ENCODE data around the gene TPD52L1.

The TPD52L1 gene

DNA sequence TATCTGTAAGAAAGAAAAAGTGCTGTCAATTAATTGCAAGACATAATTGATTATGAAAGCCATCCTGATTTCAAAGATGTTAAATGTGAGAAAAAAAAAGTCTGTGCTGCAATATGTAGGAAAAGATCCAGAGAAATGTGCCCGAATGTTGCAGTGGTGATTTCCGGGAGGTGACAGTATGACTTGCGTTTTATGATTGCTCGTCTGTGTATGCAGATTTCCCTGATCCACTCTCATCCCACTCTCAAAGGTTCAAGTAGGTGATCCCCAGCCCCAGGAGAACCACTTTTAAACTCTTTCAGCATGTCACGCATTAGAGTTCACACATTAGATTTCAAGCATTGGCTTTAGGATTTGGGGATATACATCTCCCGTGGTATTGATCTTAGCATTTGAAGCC is 57.8 kb downstream of the TPD52L1 start:
- DNase-seq (ENCODE audit: low read depth) = no peak

DNA sequence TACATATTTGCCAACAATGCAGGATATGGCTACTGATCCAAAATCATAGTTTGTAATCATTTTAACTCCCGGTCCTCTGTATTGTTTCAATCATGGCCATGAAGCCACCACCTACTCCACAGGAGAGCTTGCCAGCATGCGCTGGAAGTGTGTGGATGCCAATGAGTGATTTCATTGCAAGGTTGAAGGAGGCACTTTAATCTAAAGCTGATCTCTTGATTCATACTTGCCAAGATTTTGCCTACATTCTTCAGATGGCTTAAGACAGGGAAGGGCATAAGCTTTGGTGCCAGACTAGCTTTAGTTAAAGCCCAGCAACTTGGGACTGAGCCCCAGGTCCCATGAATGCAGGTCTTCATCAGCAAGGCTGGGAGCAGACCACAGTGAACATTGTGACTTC is 58.8 kb downstream of the TPD52L1 start:
- DNase-seq (ENCODE audit: low read depth) = no peak

DNA sequence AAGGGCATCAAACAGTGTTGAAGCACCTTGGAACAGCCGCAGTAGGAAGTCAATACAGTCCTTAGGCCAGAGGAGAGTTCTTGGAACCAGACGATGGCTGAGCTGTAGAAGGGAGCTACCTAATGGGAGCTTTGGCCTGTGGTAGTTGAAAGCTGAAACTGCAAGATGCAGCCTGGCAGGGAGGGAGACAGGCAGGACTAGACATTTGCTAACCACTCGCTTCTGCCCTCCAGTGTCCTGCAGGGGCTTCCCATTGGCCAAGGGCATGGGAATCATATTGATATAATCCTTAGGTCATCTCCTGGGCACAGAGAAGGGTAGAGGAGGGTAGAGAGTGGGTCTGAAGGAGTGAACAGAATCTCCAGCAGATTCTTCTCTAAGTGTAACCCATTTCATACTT is 60.4 kb downstream of the TPD52L1 start:
- DNase-seq (ENCODE audit: low read depth) = no peak

DNA sequence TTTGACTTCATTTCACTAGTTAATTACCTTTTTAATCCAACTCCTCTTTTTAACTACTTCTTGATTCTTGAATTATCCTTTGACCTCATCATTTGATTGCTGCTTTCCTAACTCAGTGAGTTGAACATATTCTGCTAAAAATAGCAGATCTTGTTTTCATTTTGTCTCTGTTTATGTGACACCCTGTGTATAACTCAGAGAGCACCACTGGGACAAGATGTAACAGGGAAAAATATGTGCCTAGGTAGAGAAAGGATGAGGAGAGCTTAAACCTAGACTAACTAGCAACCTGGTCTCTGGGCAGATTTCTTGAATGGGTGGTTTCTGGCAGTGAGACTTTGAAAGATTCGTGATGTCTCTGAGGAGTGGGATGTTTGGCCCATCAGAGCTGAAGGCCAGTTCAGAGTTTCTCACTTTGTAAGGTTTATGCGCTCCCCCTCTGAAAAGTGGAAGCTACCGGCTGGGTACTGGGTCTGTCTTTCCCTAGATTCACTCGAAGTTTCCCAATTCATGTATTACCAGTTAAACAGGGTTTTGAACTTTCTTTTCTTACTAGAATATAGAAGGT is 61.8 kb downstream of the TPD52L1 start:
- DNase-seq (ENCODE audit: low read depth) = no peak

DNA sequence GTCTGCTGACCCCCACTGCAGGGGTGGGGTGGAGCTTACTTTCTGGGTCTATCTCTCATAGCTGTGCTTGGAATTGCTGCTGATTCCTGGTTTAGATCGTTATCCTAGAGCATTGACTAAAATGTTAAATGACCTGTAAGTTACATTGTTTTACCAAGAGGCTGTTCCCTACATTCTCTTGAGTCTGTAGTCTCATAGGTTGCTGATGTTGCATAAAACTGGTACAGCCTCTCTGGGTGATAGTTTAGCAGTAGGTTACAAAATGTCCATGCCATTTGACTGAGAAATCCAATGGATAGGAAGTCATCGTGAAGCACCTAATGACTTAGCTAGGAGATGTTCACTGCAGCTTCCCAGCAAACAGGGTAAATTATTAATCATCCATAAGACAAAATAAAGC is 62.4 kb downstream of the TPD52L1 start:
- no peak for DNase-seq (ENCODE audit: low read depth)

DNA sequence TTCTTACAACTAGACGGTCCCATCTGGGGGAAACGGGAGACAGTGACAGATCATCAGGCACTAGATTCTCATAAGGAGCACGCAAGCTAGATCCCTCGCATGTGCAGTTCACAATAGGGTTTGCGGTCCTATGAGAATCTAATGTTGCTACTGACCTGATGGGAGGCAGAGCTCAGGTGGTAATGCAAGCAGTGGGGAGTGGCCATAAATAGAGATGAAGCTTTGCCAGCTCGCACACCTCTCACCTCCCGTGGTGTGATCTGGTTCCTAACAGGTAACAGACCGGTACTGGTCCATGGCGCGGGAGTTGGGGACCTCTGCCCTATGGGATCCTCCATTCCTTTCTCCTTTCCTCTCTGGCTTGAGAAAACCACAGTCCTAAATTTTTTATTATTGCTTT is 63.8 kb downstream of the TPD52L1 start:
- no peak for DNase-seq (ENCODE audit: low read depth)

DNA sequence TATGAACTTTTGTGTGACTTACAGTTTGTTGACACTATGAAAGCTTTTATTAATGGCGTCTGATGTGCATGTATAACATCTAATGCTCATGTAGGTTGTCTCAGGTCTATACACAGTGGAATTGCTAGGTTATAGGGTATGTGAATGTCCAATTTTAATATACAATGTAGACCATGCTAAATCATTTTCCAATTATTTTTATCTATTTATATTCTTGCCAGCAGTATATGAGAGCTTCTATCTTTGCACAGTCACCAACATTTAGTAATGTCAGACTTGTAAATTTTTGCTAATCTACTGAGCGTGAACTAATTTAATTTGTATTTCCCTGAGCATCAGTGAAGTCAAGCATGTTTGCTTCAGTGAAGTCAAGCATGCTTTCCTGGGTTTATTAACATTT is 64.4 kb downstream of the TPD52L1 start:
- DNase-seq (ENCODE audit: low read depth) = no peak

DNA sequence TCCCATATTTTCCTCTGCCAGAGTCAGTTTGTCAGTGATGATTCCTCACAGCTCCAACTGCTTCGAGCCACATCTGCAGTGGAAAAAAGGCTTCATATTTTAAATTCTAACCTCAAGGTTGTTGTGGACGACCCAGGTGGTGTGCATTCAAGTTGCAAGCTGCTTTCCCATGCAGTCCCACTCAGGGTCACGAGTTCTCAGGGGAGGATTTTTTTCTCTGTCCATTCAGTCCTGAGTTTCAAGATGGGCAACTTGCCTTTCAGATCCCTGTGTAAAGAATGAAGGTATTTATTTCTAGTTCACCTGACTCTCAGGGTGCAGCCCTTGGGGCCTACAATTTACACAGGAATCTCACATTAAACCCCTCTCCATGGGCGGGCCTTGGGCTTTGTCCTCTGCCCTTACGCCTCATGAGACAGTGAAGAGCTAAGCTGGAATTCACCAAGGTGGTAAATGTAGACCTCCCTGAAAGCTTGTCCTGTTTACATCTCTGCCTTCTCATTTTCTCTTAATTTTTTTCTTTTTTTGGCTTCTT is 65.9 kb downstream of the TPD52L1 start:
- no peak for DNase-seq (ENCODE audit: low read depth)

DNA sequence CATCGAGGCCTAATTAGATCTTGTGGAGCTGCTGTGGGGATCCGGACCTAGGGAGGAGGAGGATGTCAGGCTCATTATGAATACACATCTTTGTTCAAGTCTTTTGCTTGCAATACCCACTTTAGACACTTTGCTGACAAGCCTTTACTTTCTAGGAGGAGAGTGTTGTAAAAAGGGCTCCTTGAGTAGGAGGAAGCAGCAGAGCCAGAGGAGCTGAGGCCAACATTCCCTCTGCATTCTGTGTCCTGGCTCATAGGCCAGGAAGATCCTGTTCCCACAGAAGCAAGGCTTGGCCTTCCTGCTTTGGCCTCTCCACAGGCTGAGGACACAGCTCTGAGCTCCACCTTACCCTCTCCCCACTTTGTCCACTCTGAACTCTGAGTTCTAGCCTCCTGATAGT is 67.1 kb downstream of the TPD52L1 start:
- DNase-seq (ENCODE audit: low read depth) = no peak

DNA sequence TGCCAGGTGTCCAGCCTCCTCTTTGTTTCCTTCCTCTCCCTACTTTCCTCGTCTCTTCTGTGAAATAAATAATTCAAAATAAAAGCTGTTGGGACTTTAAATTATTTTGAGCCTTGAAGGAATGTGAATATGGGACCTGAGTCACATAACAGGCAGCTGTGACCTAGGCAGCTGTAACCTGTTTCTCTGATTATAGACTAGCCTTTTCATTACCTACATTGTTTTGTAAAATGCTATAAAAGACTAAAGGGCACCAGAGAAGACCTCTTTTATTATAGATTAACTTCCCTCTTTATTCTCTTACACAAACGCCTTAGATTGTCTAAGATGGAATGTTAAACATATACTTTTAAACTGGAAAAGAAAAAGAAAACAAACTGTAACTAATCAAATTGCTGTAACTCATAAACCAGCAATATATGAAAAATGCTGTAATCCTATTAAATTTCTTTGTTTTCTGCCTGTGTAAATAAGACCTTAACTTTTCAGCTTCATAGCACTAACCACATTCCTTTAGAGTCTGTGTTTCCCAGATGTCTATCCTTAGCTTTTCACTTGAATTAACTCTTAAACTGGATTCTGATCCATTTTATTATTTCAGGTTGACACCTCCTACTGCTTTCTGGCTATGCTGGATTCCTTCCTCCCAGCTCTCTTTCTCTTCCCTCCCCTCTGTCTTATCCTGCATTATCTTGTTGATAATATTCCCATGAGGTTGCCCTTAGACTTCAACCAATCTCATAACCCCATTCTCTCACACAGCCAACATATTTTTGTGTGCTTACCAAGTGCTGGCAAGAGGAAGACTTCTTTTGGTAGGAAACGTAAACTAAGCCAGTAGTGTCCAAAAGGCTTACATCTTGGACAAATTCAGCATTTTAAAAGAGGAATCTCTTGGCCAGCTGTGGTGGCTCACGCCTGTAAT is 69.2 kb downstream of the TPD52L1 start:
- no peak for DNase-seq (ENCODE audit: low read depth)

DNA sequence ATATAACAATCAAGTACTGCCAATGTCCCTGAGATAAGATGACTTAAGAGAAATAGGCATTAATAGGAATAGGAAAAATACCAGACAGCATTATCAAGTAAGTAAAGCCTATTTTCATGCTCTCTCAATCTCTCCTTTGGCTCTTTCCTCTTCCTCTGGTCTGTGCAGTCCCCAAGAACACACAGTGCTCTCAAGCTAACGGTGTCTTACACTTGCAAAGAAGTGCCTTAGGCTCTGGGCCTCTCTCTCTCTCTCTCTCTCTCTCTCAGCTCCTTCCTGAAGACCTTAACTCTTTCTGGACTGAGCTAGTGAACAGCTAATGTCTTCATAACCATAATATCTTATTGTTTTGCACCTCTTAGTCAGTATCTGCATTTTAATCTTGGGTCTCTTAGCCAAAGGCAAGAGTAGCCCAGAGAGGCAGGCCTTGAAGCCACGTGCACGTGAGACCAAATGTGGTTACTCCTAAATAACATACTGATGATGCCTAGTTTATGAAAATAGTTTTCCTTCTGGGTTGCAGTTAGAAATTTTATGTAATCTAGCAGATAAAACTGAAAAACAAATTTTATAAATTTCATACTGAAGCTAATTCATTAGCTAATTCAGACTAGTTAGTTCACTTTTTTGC is 70.8 kb downstream of the TPD52L1 start:
- no peak for DNase-seq (ENCODE audit: low read depth)

DNA sequence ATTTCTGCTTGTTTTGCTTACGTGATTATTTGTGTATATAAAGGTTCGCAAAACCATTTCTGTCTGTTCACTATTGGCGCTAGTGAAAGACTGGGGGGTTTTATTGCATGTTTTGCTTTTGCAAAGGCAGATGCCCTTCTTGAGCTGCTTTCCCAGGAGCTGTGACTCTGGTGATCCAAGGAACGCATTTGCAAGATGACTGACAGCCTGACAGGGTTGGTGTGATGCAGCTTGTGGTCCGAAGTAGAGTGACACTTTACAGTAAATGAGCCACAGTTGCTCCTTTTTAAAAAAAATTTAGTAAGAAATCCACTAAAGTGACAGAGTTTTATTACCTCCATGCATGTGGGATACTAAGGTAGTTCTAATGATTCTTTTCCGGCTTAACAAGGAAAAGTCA is 73.7 kb downstream of the TPD52L1 start:
- DNase-seq (ENCODE audit: low read depth) = no peak

DNA sequence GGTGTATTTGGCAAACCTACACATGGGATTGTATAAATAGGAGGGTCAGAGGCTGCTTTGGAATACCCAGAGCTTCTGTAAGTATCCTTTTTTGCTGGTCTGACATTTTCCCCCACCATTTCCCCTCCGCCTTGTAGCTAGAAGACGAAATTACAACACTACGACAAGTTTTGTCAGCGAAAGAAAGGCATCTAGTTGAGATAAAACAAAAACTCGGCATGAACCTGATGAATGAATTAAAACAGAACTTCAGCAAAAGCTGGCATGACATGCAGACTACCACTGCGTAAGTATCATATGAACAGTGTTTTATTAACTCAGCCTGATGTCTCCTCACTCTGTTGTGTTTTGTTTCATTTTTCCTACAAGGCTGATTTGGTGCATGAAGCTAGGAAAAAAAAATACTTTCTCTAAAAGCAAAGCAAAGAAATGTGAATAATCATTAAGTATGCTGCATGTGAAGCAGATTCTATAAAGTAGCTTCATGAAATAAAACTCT is 75.5 kb downstream of the TPD52L1 start:
- no peak for DNase-seq (ENCODE audit: low read depth)

DNA sequence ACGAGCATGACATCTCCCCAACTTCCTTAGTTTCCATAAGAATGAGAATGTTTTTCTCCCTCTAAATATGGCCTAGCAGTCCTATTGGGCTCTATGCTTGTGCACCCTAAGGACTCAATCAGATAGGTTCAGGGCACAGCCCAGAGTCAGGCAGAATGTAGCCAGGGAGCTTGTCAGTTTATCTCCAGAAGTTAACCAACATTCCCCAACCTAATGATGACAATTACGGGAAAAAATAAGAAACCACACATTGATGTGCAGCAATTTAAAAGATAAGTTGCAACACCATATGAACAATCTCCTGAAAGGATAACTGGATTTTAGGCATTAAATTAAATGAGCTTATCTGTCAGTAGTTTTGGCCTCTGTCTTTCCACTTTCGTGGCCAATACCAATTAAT is 77.1 kb downstream of the TPD52L1 start:
- no peak for DNase-seq (ENCODE audit: low read depth)

DNA sequence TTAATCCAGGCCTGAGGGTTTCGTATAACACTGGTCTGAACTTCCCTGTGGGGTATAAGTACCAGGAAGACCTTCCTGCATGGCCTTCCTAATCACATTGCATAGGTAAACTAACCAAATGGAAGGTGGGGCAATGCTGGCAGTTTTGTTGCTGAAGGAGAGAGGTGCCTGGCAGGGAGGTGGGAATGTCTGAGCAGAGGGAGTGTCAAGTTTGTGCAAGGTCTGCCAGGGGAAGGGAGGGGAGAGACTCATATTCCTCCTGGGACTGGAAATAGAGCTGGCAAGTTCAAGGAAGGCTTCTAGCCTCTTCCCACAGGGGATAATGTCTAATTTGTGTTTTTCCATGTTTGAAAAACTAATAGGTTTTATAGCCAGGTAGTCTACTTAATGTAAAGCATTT is 77.6 kb downstream of the TPD52L1 start:
- no peak for DNase-seq (ENCODE audit: low read depth)

DNA sequence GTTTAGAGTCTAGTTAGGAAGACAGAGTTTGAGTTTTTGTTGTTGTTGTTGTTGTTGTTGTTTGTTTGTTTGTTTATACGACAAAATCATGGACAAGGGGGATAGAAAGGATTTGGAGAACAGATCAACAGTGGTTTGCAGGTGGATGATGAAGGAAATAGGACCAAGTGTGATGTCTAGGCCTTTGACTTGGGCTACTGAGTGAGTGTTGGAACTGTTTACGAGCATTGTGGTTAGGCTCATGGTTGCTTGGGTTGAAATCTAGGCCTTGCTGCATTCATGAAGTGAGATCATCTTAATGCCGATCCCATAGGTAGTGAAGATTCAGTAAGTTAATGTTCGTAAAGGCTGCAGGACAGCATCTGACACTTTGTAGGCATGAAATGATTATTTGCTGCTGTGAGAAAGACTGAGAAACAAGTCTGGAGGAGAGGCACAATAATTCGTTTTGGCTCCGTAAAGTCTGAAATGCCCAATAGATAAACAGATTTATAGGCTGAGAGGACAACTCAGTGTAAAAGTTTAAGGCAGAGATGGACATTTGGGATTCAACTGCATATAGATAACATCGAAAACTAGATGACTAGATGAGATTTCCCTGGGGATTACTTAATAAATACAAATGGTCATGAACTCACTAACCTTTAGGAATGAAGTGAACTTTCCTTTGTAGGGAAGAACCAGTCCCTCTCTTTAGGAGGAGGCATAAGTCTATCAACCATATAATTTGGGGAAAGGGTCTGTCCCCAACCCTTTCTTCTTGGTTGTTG is 78.2 kb downstream of the TPD52L1 start:
- DNase-seq (ENCODE audit: low read depth) = no peak

DNA sequence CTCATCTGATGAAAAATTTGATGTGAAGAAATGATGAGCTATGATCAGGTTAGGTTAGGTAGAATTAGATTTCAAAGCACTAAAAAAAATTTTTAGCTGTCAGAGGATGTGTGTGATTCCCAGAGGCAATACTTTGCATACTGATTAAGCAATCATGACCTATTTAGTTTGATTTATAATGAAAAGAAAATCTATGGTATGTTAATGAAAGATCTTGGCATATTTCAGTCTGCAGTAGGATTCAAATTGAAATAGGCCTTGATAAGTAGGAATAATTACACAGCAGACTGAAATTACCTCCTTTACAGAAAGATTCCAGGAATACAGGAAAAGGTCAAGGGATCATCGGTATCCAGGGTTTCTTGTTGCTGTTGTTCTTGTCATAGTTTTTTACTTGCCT is 78.9 kb downstream of the TPD52L1 start:
- no peak for DNase-seq (ENCODE audit: low read depth)

DNA sequence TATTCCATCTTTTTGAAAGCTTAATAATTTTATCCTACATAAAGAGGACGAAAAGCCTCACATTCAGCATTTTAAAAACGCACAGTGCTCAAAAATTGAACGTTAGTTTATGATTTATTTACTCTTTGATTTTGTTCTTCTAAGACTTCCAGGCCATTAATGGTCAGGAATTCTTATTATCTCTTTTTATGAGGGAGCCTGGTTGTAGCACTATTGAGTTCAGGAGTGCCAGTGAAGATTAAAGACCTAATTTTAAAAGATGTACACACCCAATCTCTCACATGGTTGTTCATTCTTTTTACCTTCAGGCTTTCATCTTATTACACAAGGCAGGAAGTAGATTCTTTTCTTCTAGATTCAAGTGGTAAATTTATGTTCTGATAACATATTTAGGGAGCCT is 79.6 kb downstream of the TPD52L1 start:
- DNase-seq (ENCODE audit: low read depth) = no peak

DNA sequence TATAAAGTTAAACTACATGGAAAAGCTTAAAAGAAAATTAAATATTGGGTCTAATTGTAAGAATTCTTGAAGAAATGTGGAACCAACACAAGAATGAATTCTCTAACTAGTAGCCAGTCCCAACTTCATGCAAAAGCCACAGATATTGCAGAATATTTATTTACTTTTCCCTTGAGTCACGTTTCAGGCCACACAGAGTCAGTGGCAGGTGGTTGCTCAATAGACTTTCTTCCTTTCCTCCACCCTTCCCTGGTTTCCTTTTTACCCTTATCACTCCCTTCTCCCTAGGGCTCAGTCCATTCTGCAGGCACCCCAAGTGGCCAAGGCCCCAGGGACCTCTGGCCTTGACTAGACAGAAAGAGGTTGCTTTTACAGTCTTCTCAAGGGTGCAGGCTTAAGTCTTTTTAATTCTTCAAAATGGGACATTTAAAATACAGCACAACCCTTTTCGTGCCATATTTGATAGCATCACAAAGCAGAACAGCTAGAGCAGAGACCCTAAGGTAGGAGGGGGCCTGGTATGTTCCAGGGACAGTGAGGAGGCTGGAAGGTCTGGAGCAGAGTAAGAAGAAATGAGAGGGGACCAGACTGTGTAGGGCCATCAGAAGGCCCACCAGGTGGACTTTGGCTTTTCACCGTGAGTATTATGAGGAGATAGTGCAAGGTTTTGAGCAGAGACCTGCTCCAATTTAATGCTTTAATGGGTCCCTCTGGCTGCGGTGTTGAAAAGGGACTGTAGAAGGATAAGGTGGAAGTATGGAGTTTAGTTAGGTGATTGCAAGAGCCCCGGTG is 83.2 kb downstream of the TPD52L1 start:
- DNase-seq (ENCODE audit: low read depth) = no peak

DNA sequence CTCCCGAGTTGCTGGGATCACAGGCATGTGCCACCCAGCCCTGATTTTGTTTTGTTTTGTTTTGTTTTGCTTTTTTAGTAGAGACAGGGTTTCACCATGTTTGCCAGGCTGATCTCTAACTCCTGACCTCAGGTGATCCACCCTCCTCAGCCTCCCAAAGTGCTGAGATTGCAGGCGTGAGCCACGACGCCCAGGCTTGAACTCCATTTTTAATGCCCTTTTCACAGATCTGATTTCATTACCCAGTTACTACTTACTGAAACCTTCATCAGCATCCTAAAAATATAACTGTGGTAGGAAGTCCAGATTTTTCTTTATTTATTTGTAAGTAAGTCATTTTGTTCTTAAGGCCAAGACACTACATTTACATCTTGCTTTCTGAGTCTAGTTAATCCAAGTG is 84.2 kb downstream of the TPD52L1 start:
- DNase-seq (ENCODE audit: low read depth) = no peak

DNA sequence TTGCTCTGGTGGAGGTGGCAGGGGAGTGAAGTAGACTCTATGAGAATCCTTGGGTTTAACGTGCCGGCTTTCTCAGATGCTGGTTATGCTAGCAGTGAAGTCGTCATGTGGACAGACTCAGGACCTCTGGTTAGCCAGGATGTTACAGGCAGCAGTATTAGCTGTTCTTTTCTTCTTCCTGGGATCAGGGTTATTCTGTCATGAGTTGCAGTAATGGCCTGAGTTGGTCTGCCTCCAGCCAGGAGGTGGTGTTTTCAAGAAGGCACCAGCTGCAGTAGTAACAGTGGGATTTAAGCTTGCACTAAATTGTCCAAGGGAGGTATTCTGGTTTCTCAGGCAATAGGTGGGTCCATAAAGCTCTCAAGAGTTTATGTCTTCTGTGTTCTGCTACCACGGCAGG is 91.5 kb downstream of the TPD52L1 start:
- DNase-seq (ENCODE audit: low read depth) = no peak

All from fibroblast of the conjunctiva (primary cell).